HCT116 (cell line): ENCODE measurements around the gene PLCB3. TPM values are rescaled to one million over a fixed set of nuclear protein-coding genes. Genes with fewer than 3 reads are reported as not detected.

ENCODE experiments used
- ATAC-seq: fragments of 200-7000 bp; cut with Tn5 transposase; 2 replicates; pipeline ENCODE4 v1.9.1; 2020; ENCODE audit warnings: mild to moderate bottlenecking, moderate library complexity
- BruUV-seq: library from RNA; stranded (reverse); fragments of 400-500 nt; replicated peaks from 2 replicates; lab custom pipeline; 2021; lab: Mats Ljungman, UMichigan
- CTCF ChIA-PET: fragments of 300-600 bp; sonication (Branson Sonifier 250); formaldehyde crosslinking; loops from one replicate; lab custom pipeline; 2021; ENCODE audit warnings: antibody characterized with exemption; lab: Charles Lee
- POLR2A ChIA-PET: fragments of 300-600, 350-600 bp; sonication (Branson Sonifier 250); formaldehyde crosslinking; loops from one replicate; lab custom pipeline; 2021; ENCODE audit warnings: antibody characterized with exemption; lab: Charles Lee
- RAD21 ChIA-PET, 2 experiments: fragments of 300-600 bp; sonication (Branson Sonifier 250); formaldehyde crosslinking; loops; one replicate each; lab custom pipeline; 2023; ENCODE audit warnings: low total read pairs in 2 of 2; ENCODE audit not compliant: uncharacterized antibody in 2 of 2, unreplicated experiment in 2 of 2, low non-redundant PET in 1 of 2; lab: Charles Lee
- DNase-seq: peaks from one replicate; pipeline ENCODE4 v3.0.0-alpha.2; 2010; ENCODE audit warnings: low read depth, low spot score
- H2AFZ ChIP-seq: fragments of 200-600 bp; shearing (Covaris generic), sonication (generic); 2 replicates; pipeline ENCODE4 v1.6.1; 2017; ENCODE audit warnings: low read depth, mixed run types, mixed read lengths, antibody characterized with exemption, low read length; ENCODE audit not compliant: poor library complexity, severe bottlenecking
- H3K27ac ChIP-seq: 2 replicates; pipeline ENCODE4 v1.5.1; 2012; ENCODE audit warnings: low read depth, low read length
- H3K27me3 ChIP-seq: fragments of 200-600 bp; sonication (generic); 2 replicates; pipeline ENCODE4 v1.6.1; 2016; ENCODE audit warnings: mixed run types, low read length, mixed read lengths; ENCODE audit not compliant: insufficient read depth
- H3K36me3 ChIP-seq, 2 experiments: fragments of 200-500 bp in 1 of 2; fragments of 200-600 bp in 1 of 2; sonication (Bioruptor generic) in 1 of 2; sonication (generic) in 1 of 2; 2 replicates each; pipeline versions ENCODE4 v1.5.1 to v1.6.1; 2014 to 2016; ENCODE audit warnings: low read length in 2 of 2, inconsistent platforms in 1 of 2, mixed read lengths in 1 of 2, mixed run types in 1 of 2; ENCODE audit not compliant: insufficient read depth in 2 of 2, control insufficient read depth in 1 of 2
- H3K4me1 ChIP-seq, 2 experiments: fragments of 200-600 bp in 1 of 2; sonication (generic) in 1 of 2; 2 replicates each; pipeline versions ENCODE4 v1.5.1 to v1.6.1; 2012 to 2017; ENCODE audit warnings: low read length in 2 of 2, inconsistent platforms in 1 of 2, mild to moderate bottlenecking in 1 of 2, mixed read lengths in 1 of 2, mixed run types in 1 of 2, moderate library complexity in 1 of 2; ENCODE audit not compliant: insufficient read depth in 2 of 2, control insufficient read depth in 1 of 2
- H3K4me2 ChIP-seq: fragments of 200-600 bp; sonication (generic); 2 replicates; pipeline ENCODE4 v1.6.1; 2017; ENCODE audit warnings: mixed run types, low read length, mixed read lengths
- H3K4me3 ChIP-seq, 2 experiments: fragments of 200-600 bp in 1 of 2; sonication (generic) in 1 of 2; replicated peaks in 1 of 2; 2 replicates each; pipeline ENCODE4 v1.5.1; 2011 to 2016; ENCODE audit warnings: low read length in 2 of 2, control low read depth in 1 of 2, low read depth in 1 of 2, mild to moderate bottlenecking in 1 of 2, mixed read lengths in 1 of 2, mixed run types in 1 of 2
- H3K79me2 ChIP-seq: fragments of 200-600 bp; sonication (generic); 2 replicates; pipeline ENCODE4 v1.6.1; 2017; ENCODE audit warnings: mild to moderate bottlenecking, mixed run types, low read length, moderate library complexity, mixed read lengths; ENCODE audit not compliant: insufficient read depth
- H3K9ac ChIP-seq: fragments of 200-600 bp; sonication (generic); 2 replicates; pipeline ENCODE4 v1.6.1; 2016; ENCODE audit warnings: low read length, mixed read lengths
- H3K9me2 ChIP-seq: fragments of 200-600 bp; sonication (generic), shearing (Covaris generic); 2 replicates; pipeline ENCODE4 v1.6.1; 2017; ENCODE audit warnings: mixed run types, mild to moderate bottlenecking, moderate library complexity; ENCODE audit not compliant: insufficient read depth
- H3K9me3 ChIP-seq, 2 experiments: fragments of 200-500 bp in 1 of 2; fragments of 200-600 bp in 1 of 2; sonication (Bioruptor generic) in 1 of 2; sonication (generic) in 1 of 2; 2 replicates each; pipeline ENCODE4 v1.6.1; 2014 to 2017; ENCODE audit warnings: low read length in 2 of 2, mixed read lengths in 2 of 2, inconsistent platforms in 1 of 2, low read depth in 1 of 2, mild to moderate bottlenecking in 1 of 2, mixed run types in 1 of 2, moderate library complexity in 1 of 2; ENCODE audit not compliant: control insufficient read depth in 1 of 2, insufficient read depth in 1 of 2
- H4K20me1 ChIP-seq: fragments of 200-600 bp; sonication (generic), shearing (Covaris generic); 2 replicates; pipeline ENCODE4 v1.6.1; 2017; ENCODE audit warnings: mixed run types, mild to moderate bottlenecking, moderate library complexity; ENCODE audit not compliant: insufficient read depth
- CBX3 ChIP-seq: IDR thresholded peaks from 2 replicates; pipeline ENCODE4 v1.6.1; 2012; ENCODE audit warnings: low read depth
- EGR1 ChIP-seq: IDR thresholded peaks from 2 replicates; pipeline ENCODE4 v1.6.1; 2012; ENCODE audit warnings: low read depth
- ELF1 ChIP-seq: IDR thresholded peaks from 2 replicates; pipeline ENCODE4 v1.6.1; 2012; ENCODE audit warnings: low read depth, borderline replicate concordance
- FOSL1 ChIP-seq: IDR thresholded peaks from 2 replicates; pipeline ENCODE4 v1.6.1; 2012; ENCODE audit warnings: low read depth
- POLR2A ChIP-seq: IDR thresholded peaks from 2 replicates; pipeline ENCODE4 v1.7.0; 2011; ENCODE audit warnings: borderline replicate concordance; ENCODE audit not compliant: insufficient read depth, insufficient read length; ENCODE audit errors: extremely low read depth
- POLR2AphosphoS5 ChIP-seq: IDR thresholded peaks from 2 replicates; pipeline ENCODE4 v1.6.1; 2011; ENCODE audit warnings: mild to moderate bottlenecking, low read depth, low read length, moderate library complexity
- SIN3A ChIP-seq: IDR thresholded peaks from 2 replicates; pipeline ENCODE4 v1.6.1; 2012; ENCODE audit warnings: low read depth
- SRF ChIP-seq: IDR thresholded peaks from 2 replicates; pipeline ENCODE4 v1.6.1; 2012; ENCODE audit warnings: low read depth
- TCF7L2 ChIP-seq: IDR thresholded peaks from 2 replicates; pipeline ENCODE4 v1.7.0; 2011; ENCODE audit warnings: borderline replicate concordance, inconsistent platforms; ENCODE audit not compliant: insufficient read depth, insufficient read length; ENCODE audit errors: extremely low read depth
- YY1 ChIP-seq: IDR thresholded peaks from 2 replicates; pipeline ENCODE4 v1.6.1; 2011; ENCODE audit warnings: low read length, low read depth, moderate library complexity, mild to moderate bottlenecking; ENCODE audit not compliant: insufficient replicate concordance; ENCODE audit errors: extremely low read depth
- ZFX ChIP-seq: fragments of 450-650 bp; IDR thresholded peaks from 2 replicates; pipeline ENCODE4 v1.6.1; 2017
- intact Hi-C: fragments of 100-400 bp; cut with micrococcal nuclease; formaldehyde crosslinking; loops from 2 replicates; pipeline ENCODE4 v1.10.0; 2022
- total RNA-seq: library from RNA; stranded (reverse); gene quantifications from one replicate; pipeline ENCODE4 v1.2.1, GENCODE V29; 2021; ENCODE audit not compliant: unreplicated experiment
- TF ChIP-seq, protein P1 (sequence below): IDR thresholded peaks from 2 replicates; pipeline ENCODE4 v1.6.1; 2011; ENCODE audit warnings: mild to moderate bottlenecking, low read length, moderate library complexity; ENCODE audit not compliant: insufficient replicate concordance; ENCODE audit errors: extremely low read depth
- TF ChIP-seq, protein P2 (sequence below): IDR thresholded peaks from 2 replicates; pipeline ENCODE4 v1.6.1; 2012; ENCODE audit warnings: low read depth
- TF ChIP-seq, protein P3 (sequence below): IDR thresholded peaks from 2 replicates; pipeline ENCODE4 v1.6.1; 2012

The PLCB3 gene
- total RNA-seq, 1 experiment from 2014 or later: 106 TPM

DNA sequence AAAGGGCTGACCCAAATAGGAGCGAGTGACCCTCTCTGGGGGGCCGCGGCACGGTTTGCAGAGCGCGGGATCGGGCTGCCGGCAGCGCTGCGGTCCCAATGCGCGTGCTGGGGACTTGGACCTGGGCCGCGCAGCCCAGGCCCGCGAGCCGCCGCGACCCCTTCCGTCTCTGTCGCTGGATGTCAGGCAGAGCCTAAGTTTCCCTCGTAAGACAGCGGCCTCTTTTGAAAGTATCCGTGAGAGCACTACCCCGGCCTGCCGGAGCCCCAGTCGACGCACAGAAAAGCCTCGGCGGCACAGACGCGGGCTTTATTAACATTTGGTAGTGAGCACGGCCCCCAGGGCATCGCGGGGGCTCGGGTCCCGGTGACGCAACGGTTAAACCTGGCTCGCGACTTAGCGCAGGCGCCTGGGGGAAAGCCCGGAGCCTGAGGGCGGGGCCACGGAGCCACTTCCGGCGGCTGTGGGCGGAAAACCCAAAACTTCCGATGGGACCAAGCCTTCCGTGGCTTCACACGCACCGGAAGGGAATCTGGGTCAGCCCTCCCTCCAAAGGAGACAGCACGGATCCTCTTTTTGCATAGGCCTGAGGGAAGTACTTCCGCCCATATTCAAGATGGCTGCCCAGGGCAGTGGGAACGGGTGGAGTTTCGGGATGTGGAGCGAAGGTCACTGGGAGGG is 18.4 kb downstream of the PLCB3 start:
- POLR2A ChIA-PET: interaction anchor here (0.8 to 3.9 kb wide), 18 partner anchors 12 to 103 kb away, joined by 3 to 29 read pairs (median 4); partner anchors contain the start of genes BAD, ESRRA, FKBP2 and GPR137
- CTCF ChIA-PET: interaction anchor here (0.7 to 2.5 kb wide), 10 partner anchors 18 to 87 kb away, joined by 3 to 11 read pairs (median 4); partner anchors contain the start of genes PRDX5 and TRMT112
- RAD21 ChIA-PET: interaction anchor here in 1 of 2 experiments (0.8 kb wide), 1 partner anchor 43 kb away, joined by 3 read pairs; no protein-coding TSS in a partner anchor
- 0 out of 4 replicates have a peak, but pooled peaks cover 2 to 9% of the 10 kb centered on the region in 2 experiments for H3K36me3 ChIP-seq
- no peaks in the 10 kb centered on the region for H3K9me3 ChIP-seq
- DNase-seq: peak; percentile 99
- intact Hi-C loops: loop anchor here (1.0 to 2.0 kb wide), 2 partner anchors 32 to 65 kb away; no protein-coding TSS in a partner anchor
- TF ChIP-seq, protein P1, sequence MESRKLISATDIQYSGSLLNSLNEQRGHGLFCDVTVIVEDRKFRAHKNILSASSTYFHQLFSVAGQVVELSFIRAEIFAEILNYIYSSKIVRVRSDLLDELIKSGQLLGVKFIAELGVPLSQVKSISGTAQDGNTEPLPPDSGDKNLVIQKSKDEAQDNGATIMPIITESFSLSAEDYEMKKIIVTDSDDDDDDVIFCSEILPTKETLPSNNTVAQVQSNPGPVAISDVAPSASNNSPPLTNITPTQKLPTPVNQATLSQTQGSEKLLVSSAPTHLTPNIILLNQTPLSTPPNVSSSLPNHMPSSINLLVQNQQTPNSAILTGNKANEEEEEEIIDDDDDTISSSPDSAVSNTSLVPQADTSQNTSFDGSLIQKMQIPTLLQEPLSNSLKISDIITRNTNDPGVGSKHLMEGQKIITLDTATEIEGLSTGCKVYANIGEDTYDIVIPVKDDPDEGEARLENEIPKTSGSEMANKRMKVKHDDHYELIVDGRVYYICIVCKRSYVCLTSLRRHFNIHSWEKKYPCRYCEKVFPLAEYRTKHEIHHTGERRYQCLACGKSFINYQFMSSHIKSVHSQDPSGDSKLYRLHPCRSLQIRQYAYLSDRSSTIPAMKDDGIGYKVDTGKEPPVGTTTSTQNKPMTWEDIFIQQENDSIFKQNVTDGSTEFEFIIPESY: peak; percentile 65
- TF ChIP-seq POLR2A (peak; percentile 14), SIN3A (no peak), FOSL1 (no peak), ZFX (peak; percentile 34; the same call in 1 of the 2 replicates), YY1 (peak; percentile 99), EGR1 (no peak), TCF7L2 (peak; percentile 35), POLR2AphosphoS5 (peak; percentile 87), ELF1 (no peak), CBX3 (no peak), SRF (no peak)
- TF ChIP-seq, protein P2, sequence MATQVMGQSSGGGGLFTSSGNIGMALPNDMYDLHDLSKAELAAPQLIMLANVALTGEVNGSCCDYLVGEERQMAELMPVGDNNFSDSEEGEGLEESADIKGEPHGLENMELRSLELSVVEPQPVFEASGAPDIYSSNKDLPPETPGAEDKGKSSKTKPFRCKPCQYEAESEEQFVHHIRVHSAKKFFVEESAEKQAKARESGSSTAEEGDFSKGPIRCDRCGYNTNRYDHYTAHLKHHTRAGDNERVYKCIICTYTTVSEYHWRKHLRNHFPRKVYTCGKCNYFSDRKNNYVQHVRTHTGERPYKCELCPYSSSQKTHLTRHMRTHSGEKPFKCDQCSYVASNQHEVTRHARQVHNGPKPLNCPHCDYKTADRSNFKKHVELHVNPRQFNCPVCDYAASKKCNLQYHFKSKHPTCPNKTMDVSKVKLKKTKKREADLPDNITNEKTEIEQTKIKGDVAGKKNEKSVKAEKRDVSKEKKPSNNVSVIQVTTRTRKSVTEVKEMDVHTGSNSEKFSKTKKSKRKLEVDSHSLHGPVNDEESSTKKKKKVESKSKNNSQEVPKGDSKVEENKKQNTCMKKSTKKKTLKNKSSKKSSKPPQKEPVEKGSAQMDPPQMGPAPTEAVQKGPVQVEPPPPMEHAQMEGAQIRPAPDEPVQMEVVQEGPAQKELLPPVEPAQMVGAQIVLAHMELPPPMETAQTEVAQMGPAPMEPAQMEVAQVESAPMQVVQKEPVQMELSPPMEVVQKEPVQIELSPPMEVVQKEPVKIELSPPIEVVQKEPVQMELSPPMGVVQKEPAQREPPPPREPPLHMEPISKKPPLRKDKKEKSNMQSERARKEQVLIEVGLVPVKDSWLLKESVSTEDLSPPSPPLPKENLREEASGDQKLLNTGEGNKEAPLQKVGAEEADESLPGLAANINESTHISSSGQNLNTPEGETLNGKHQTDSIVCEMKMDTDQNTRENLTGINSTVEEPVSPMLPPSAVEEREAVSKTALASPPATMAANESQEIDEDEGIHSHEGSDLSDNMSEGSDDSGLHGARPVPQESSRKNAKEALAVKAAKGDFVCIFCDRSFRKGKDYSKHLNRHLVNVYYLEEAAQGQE: no peak
- TF ChIP-seq, protein P3, sequence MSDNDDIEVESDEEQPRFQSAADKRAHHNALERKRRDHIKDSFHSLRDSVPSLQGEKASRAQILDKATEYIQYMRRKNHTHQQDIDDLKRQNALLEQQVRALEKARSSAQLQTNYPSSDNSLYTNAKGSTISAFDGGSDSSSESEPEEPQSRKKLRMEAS: no peak
- peak overlapping the region; percentile 95 for H3K27ac ChIP-seq
- peak overlapping the region; percentile 91 for H3K4me2 ChIP-seq
- H2AFZ ChIP-seq: no peak overlapping the region
- no peaks in the 10 kb centered on the region for H3K9me2 ChIP-seq
- no peaks in the 10 kb centered on the region for H4K20me1 ChIP-seq
- peaks cover 18 to 31% of the 10 kb centered on the region in 2 experiments; a peak in 3 of 4 replicates for H3K4me1 ChIP-seq
- peak overlapping the region; percentile 72 to 98 for H3K4me3 ChIP-seq
- peak overlapping the region; percentile 80 for H3K9ac ChIP-seq
- ATAC-seq: peak; percentile 83
- BruUV-seq: TSS peak; percentile 65
- H3K27me3 ChIP-seq: no peaks in the 10 kb centered on the region
- peaks cover 8% of the 10 kb centered on the region; the same call in 1 of the 2 replicates for H3K79me2 ChIP-seq
